GM18907 (cell line): Measurements from ENCODE around the gene OR1J1.

Source experiments
- ATAC-seq: cut with Tn5 transposase; IDR thresholded peaks from one replicate; pipeline ENCODE4 v1.9.1; 2021; ENCODE audit warnings: mild to moderate bottlenecking, moderate library complexity; ENCODE audit not compliant: unreplicated experiment

OR1J1 gene, protein sequence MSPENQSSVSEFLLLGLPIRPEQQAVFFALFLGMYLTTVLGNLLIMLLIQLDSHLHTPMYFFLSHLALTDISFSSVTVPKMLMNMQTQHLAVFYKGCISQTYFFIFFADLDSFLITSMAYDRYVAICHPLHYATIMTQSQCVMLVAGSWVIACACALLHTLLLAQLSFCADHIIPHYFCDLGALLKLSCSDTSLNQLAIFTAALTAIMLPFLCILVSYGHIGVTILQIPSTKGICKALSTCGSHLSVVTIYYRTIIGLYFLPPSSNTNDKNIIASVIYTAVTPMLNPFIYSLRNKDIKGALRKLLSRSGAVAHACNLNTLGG

DNA sequence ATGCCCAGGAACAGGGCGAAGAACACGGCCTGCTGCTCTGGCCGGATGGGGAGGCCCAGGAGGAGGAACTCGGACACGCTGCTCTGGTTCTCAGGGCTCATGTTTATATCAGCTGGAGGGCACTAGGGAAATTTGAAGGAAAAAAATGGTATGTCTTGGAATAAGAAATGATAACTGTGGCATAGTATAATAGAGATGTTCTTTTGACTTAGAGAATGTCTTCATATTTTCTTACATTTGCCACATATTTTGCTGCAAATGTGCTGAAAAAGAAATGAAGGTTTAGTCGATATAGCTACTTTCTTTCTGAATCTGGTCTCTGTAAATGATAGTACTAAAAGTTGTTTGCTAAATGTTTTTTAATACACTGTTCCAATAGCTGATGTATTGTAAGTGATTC lies at the start of gene OR1J1:
Gene OR1J1, minus strand, starts transcription at position 101 of the 400 bp plus-strand sequence. Its CDS starts 0 bp downstream, at position 101.
- no peak for ATAC-seq

DNA sequence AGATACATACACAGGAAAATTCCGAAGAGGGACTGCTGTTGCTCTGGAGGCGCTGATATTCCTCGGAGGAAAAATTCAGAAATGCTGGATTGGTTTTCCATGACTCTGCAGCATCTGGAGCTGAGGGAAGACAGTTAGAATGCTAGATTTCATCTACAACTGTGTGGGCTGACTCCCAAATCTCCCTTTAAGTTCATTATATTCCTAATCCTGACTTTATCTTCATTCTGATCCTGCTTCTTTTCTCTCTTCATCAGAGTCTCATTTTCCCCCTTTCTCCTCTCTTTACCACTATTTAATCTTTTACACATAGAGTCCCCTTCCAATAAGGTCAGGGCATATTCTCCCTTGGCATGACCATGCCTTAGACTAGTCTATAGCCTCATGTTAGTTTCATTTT lies 49.5 kb upstream of the OR1J1 start, which contains the start of gene OR1N1:
Gene OR1N1, minus strand, starts transcription at position 101 of the 400 bp plus-strand sequence. Its CDS starts 0 bp downstream, at position 101.
- no peak for ATAC-seq

DNA sequence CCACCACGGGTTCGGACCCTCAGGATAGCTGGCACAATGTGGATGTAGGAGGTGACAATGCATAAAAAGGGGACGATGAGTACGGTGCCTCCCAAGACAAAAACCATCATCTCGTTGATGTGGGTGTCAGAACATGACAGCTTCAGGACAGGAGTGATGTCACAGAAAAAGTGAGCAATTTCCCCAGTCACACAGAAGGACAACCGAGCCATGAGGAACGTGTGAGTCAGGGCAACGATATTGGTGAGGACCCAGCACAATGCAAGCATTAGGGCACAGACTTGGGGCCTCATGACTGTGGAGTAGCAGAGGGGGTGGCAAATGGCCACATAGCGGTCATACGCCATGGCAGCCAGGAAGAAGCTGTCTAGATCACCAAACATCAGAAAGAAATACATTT lies 48.9 kb upstream of the OR1J1 start:
- no peak for ATAC-seq

DNA sequence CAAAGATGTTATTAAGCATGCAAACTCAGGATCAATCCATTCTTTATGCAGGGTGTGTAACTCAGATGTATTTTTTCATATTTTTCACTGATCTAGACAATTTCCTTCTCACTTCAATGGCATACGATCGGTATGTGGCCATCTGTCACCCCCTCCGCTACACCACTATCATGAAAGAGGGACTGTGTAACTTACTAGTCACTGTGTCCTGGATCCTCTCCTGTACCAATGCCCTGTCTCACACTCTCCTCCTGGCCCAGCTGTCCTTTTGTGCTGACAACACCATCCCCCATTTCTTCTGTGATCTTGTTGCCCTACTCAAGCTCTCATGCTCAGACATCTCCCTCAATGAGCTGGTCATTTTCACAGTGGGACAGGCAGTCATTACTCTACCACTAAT lies 41.6 kb upstream of the OR1J1 start:
- no peak for ATAC-seq

DNA sequence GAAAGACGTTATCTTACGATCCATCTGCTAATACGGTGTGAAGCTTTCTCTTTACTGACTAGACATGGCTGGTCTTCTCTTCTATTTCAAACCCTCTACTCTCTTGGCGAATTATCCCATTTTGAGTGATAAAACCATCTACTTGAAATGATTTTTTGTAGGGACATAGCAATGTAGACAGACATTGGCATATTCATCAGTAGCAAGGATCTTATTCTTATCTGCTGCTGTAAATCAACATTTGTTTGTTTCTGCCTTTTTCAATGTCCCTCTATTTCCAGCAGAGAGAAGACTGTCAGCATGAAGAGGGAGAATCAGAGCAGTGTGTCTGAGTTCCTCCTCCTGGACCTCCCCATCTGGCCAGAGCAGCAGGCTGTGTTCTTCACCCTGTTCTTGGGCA lies 41.1 kb upstream of the OR1J1 start, which contains the start of gene OR1J4:
Gene OR1J4, plus strand, starts transcription at position 301 of the 400 bp plus-strand sequence. Its CDS starts 0 bp downstream, at position 301.
- ATAC-seq = no peak

DNA sequence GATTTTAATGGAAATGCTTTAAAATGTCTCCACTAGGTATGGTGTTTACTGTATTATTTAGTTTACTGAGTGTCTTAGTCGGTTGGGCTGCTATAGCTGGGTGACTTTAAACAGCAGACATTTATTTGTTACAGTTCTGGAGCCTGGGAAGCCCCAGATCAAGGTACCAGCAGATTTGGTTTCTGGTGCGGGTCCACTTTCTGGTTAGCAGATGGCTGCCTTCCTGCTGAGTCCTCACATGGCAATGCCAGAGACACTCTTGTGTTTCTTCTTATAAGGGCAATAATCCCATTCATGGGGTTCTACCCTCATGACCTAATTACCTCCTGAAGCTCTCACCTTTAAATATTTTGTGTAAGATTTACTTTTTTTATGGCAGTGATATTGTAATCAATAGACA lies 40.5 kb upstream of the OR1J1 start:
- ATAC-seq = no peak

DNA sequence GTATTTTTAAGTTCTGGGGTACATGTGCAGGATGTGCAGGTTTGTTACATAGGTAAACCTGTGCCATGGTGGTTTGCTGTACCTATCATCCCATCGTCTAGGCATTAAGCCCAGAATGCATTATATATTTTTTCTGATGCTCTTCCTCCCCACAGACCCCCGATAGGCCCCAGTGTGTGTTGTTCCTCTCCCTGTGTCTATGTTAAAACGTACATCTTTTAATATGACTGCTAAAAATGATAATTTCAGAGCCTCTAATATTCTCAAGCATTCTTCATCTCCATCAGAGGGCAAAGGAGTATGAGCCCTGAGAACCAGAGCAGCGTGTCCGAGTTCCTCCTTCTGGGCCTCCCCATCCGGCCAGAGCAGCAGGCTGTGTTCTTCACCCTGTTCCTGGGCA lies 32.8 kb upstream of the OR1J1 start, which contains the start of gene OR1J2:
Gene OR1J2, plus strand, starts transcription at position 301 of the 400 bp plus-strand sequence. Its CDS starts 0 bp downstream, at position 301.
- no peak for ATAC-seq

DNA sequence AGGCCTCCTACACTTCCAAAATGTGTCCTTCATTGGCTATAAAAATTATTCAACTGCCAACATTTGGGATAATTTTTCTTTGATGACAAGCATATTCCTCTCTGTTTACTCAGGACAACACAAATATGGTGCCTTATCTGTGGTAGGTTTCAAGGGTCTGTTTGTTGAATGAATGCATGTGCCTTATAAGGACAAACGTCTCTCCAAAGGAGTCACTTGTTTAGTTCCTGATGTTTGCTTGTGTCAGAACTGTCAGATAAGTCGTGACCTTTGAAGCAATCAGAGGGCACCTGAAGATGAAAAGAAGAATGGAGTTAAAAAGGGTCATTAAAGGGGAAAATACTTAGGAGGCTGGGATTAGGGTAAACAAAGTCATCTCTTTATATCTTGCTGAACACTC lies 29.2 kb upstream of the OR1J1 start:
- ATAC-seq = no peak

DNA sequence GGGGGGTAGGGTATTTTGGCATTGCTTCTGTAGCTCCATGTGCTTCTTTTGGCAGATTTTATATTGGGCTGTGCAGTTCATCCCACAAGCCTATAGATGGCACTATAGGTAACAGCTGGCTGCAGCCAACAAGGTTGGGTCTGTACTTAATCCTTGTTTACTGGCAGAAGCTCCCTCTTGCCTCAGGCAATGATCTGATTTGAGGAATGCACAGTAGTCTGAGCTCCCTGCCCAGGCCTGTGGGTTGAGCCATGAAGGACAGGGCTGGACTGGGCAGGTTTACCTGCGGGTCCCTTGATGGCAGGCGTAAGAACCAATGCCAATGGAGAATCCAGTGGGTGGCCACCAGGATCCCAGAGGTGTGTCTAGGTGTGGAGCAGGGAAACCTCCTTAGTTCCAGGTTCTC lies 21.2 kb upstream of the OR1J1 start:
- no peak for ATAC-seq

DNA sequence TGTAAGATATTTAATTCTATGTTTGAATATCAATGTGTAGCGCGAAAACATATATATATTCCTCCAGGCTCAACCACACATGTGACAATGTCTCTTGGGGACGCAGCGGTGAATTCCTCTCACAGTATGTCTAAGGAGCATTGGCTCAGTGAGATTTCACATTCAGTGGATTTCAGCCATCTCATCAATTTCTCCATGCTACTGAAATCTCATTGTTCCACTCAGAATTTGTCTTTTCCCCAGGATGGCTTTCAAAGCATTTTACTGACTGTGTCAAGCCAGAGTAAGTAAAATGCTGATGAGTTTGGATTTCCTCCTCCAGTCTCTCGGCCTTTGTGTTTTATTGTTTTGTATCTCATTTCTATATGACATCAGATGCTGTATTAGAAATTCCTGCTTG lies 1.3 kb upstream of the OR1J1 start:
- no peak for ATAC-seq

DNA sequence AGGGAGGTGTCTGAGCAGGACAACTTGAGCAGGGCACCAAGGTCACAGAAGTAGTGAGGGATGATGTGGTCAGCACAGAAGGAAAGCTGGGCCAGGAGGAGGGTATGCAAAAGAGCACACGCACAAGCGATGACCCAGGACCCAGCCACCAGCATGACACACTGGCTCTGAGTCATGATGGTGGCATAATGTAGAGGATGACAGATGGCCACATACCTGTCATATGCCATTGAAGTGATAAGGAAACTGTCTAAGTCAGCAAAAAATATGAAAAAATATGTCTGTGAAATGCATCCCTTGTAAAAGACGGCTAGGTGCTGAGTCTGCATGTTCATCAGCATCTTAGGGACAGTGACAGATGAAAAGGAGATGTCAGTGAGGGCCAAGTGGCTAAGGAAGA lies 380 bp downstream of the OR1J1 start:
- ATAC-seq = no peak

DNA sequence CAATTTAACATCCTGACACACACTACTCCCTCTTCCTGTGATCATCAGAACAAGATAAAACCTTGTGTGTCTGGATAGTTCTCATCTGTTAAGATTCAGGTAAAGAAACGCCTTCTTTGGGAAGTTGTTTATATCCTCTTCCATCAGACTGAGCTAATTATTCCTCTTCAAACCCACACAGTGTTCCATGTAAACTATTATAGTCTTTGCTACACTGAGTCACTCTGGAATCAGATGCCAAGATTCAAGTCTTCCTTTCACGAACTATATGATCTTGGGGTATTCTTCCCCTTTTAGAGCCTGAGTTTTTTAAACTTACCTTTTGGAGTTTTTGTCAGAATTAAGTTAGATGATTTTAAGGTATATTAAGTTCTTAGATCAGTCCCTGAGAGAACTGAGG lies 2.0 kb downstream of the OR1J1 start:
- no peak for ATAC-seq

DNA sequence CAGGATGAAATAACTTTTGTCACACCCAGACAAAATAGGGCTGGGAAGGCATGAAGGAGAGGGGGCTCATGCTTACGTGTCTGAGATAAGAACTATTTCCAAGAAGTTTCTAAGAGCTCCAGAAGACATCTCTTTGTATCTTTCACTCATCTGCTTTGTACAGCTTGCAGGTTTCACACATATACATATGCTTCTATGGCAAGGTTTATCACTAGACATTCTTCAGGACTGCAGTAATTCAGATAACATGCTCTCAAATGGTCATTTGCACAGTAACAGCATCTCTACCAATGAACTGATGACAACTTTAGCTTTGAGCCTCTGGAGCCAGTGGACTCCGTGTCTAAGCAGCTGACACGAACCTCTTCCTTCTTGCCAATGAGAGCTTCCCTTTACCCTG lies 3.2 kb downstream of the OR1J1 start:
- ATAC-seq = no peak

DNA sequence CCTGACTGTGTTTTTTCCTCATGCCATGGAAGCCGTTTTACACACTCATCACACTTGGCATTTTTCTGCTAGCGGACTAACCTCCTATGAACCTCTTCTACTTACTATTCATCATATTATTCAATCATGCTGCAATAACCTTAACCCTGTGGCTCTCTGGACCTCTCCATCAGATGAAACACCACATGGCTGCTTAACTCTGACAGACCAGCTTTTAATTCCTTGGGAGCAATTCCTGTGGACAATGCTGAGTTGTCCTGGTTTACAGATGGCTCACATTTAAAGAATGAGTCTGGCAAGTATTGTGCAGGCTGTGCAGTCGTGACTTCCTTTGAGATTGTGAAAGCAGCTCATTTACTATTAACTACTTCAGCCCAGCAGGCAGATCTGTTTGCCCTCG lies 9.0 kb downstream of the OR1J1 start:
- no peak for ATAC-seq

DNA sequence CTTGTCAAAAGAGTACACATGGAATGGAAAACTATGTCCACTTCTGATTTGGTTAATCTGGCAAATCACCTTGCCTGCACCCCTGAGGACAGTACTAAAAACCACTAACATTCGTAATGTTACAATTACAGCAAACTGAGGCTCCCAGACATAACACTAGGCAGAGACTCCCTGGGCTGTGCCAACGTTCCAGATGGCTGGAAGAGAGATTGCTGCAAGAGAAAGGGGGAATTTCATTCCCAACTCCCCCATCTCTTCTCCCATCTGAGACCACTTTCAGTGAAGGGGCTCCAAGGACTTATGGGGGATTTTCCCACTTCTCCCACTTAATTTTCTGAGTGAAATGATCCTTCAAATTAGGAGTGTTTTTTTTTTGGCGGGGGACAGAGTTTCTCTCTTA lies 11.3 kb downstream of the OR1J1 start:
- no peak for ATAC-seq

DNA sequence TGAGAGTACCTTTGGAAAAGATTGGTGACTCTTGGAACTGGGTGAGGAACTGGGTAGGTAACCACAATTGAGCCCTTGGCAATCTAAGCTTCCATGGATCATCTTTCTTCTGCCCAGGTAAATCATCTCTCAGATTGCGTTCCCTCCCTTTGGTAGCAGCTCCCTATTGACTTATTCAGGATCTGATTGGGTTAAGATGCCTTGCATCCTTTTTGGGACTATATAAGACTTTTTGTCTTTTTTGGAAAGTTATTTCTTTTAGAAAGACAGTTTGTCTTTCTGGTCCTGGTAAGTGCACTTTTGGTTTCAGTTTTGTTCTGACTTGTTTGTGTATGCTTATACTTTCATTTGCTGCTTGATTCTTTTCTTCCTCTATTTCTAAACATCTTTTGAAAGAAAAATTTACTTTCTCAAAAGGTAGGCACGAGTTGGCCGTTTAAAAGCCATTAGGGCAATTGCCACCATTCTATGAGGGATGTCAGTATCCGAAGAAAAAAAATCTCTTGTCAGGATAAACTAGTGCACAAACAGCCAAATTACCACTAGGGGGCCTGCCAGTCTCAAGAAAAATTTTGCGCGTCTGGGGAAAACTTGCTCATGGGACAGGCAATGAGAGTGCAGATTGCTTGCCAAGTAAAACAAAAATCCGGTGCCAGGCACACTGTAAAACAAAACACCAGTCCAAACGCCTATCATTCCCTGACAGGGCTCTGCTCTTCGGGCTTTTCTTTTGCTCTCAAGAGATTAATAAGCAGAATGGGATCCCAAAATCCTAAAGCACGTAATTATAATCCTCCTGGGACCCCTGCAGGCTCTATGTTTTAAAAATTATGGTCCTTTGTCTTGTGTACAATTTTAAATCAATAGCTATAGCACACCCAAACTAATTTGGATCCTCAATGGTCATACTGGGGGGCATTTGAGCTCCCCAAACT lies 12.8 kb downstream of the OR1J1 start:
- ATAC-seq = peak; percentile 76

DNA sequence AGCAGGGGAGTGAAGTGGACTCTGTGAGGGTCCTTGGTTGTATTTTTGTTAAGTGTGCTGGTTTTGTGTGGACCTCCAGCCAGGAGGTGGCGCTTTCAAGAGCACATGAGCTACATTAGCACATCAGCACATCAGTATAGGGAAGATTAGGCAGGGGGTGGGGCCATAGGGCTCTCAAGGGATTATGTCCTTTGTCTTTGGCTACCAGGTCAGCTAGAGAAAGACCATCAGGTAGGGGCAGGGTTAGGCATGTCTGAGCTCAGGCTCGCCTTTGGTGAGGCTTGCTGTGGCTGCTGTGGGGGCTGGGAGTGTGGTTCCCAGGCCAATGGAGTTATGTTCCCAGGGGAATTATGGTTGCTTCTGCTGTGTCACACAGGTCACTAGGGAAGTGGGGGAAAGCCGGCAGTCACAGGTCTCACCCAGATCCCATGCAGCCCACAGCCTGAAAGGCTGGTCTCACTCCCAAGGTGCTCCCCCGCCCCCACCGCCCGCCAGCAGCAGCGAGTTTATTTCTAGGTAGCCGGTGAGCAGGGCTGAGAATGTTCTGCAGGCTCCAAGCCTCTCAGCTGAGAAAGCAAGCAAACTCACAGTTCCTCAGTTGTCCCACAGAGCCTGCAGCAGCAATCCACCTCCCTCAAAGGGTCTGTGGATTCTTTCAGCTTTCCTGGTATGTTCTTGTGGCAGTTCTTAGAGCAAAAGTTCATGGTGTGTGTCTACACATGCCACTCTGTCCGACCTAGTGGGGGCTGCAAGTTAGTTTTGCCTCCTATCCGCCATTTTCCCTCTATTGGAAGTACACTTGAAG lies 13.7 kb downstream of the OR1J1 start:
- peak; percentile 61 for ATAC-seq

DNA sequence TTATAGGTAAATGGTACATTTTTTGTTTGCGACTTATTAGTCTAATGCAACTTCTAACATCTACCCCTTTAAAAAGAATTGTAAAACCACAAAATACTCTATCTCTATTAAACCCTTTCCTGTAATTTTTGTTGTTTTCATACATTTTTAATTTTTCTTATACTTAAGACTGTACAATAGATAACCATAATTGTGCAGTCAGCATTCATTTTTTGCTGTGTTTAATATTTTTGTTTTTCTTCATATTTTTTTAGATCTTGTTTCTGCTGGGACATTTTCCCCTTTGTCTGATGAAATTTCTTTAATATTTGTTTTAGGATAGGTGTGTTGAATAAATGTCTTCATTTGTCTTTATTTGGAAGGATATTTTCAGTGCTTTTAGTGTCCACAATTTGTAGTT lies 19.9 kb downstream of the OR1J1 start:
- ATAC-seq = no peak

DNA sequence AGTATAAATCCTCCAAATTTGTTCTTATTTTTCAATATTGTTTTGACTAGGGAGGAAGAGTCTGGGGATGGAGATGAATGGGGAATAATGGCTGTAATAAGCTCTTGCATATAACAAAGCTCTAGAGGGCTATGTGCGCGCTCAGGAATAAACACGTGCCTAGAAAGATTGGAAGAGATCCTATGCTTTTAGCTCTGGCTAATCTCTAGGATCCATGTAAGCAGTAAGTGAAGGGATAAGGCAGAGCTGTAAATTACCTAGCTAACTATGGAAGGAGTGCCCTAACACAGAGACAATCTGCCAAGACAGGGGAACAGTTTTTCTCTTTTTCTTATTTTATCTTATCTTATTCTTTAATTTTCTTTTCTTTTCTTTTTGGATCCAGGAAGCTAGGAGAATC lies 21.6 kb downstream of the OR1J1 start:
- ATAC-seq = no peak

DNA sequence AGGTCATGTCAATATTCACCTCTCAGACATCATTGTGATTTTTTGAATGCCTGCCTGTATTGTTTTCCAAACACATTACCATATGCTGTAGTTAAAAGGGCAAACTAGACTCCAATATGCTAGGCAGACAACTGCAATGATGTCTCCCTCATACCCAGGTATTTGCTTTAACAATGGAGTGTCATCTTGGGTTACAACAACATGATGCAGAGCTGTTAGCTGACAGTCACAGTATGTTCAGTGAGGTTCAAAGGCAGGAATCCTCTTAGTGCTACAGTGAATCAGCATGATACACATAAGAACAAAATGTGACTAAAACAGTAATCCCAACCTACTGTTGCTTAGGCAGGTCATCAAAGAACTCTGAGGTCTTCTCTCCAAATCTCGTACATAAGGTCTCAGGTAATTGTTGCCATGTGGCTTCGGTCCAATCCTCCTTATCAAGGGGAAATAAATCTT lies 24.0 kb downstream of the OR1J1 start:
- no peak for ATAC-seq
